Epithelial cell of proximal tubule (primary cell): ENCODE data around the gene RPL19. TPM values are rescaled to one million over a fixed set of nuclear protein-coding genes. Genes with fewer than 3 reads are reported as not detected.

Experiments used
- DNase-seq: peaks from one replicate; pipeline ENCODE4 v3.0.0-alpha.2; 2011; ENCODE audit warnings: low read depth
- H3K4me3 ChIP-seq: 2 replicates; pipeline ENCODE4 v1.5.1; 2011; ENCODE audit warnings: low read depth, mild to moderate bottlenecking, low read length
- CTCF ChIP-seq: conservative IDR thresholded peaks from 2 replicates; pipeline ENCODE4 v1.5.1; 2012; ENCODE audit warnings: low read depth, mild to moderate bottlenecking, low read length
- total RNA-seq: library from RNA; depleted of rRNA; stranded (reverse); fragments of >200 nt; gene quantifications from 2 replicates; pipeline ENCODE4 v1.2.3, GENCODE V29; 2015

RPL19 gene
- total RNA-seq, 1 donor from 2014 or later, result 2,474 TPM

- no peak for TF ChIP-seq CTCF
- no peak for DNase-seq
- no peak overlapping the region for H3K4me3 ChIP-seq
These were observed 36.4 kb downstream of the RPL19 start for GRCh38 chr17:39236450-39236927.

- TF ChIP-seq CTCF, result no peak
- DNase-seq, result no peak
These were observed 36.9 kb downstream of the RPL19 start for GRCh38 chr17:39236981-39237441.

GRCh38 chr17:39237586-39237985 lies 37.5 kb downstream of the RPL19 start:
- no peak for DNase-seq
- TF ChIP-seq CTCF, result no peak

More at GRCh38 chr17:39236981-39237441, 36.9 kb downstream of the RPL19 start:
- H3K4me3 ChIP-seq, result no peak overlapping the region

GRCh38 chr17:39238311-39238972 lies 38.4 kb downstream of the RPL19 start:
- no peak for TF ChIP-seq CTCF
- peak overlapping the region; percentile 7 for H3K4me3 ChIP-seq
- no peak for DNase-seq

More at GRCh38 chr17:39237586-39237985, 37.5 kb downstream of the RPL19 start:
- H3K4me3 ChIP-seq, result no peak overlapping the region

GRCh38 chr17:39239640-39240314 lies 39.7 kb downstream of the RPL19 start:
- no peak overlapping the region for H3K4me3 ChIP-seq
- peak; percentile 75 for TF ChIP-seq CTCF
- DNase-seq, result no peak

GRCh38 chr17:39240631-39241030 lies 40.5 kb downstream of the RPL19 start:
- no peak overlapping the region for H3K4me3 ChIP-seq
- no peak for TF ChIP-seq CTCF
- DNase-seq, result no peak
